Natural killer cell (primary cell): ENCODE results near the gene OXCT1. TPM values are rescaled to one million over a fixed set of nuclear protein-coding genes. Genes with fewer than 3 reads are reported as not detected.

Source experiments
- ATAC-seq, 3 donors: fragments of 150-1000 bp in 2 of 3; fragments of 200-7000 bp in 1 of 3; cut with Tn5 transposase; 1 replicate in 1 of 3; 2 replicates in 2 of 3; pipeline ENCODE4 v1.10.0; 2021; ENCODE audit warnings: mild to moderate bottlenecking in 2 of 3, moderate library complexity in 2 of 3
- DNase-seq, 2 donors: peaks; one replicate each; pipeline versions ENCODE4 v3.0.0 to v3.0.0-alpha.2; 2013 to 2021; ENCODE audit warnings: mixed read lengths in 1 of 2
- H3K27ac ChIP-seq: one replicate; pipeline ENCODE4 v1.5.1; 2013; ENCODE audit warnings: mild to moderate bottlenecking, low read length
- H3K27me3 ChIP-seq: one replicate; pipeline ENCODE4 v1.6.1; 2013; ENCODE audit warnings: low read length; ENCODE audit not compliant: control insufficient read depth, insufficient read depth
- H3K36me3 ChIP-seq: one replicate; pipeline ENCODE4 v1.6.1; 2013; ENCODE audit warnings: low read length; ENCODE audit not compliant: control insufficient read depth, insufficient read depth
- H3K4me1 ChIP-seq: one replicate; pipeline ENCODE4 v1.6.1; 2013; ENCODE audit warnings: low read length; ENCODE audit not compliant: control insufficient read depth, insufficient read depth
- H3K4me3 ChIP-seq: one replicate; pipeline ENCODE4 v1.5.1; 2013; ENCODE audit warnings: low read length
- H3K9me3 ChIP-seq: one replicate; pipeline ENCODE4 v1.6.1; 2013; ENCODE audit warnings: low read length; ENCODE audit not compliant: control insufficient read depth, insufficient read depth
- H3K27ac Mint-ChIP-seq, 2 donors: one replicate each; pipeline ENCODE4 v1.8.0; 2022; ENCODE audit warnings: mild to moderate bottlenecking in 2 of 2, mixed read lengths in 2 of 2, moderate library complexity in 1 of 2
- H3K27me3 Mint-ChIP-seq, 2 donors: one replicate each; pipeline ENCODE4 v1.8.0; 2022; ENCODE audit warnings: low read depth in 2 of 2, mixed read lengths in 2 of 2
- H3K36me3 Mint-ChIP-seq: one replicate; pipeline ENCODE4 v1.8.0; 2022; ENCODE audit warnings: mixed read lengths
- H3K4me1 Mint-ChIP-seq, 2 donors: one replicate each; pipeline ENCODE4 v1.8.0; 2022; ENCODE audit warnings: mixed read lengths in 2 of 2
- H3K4me3 Mint-ChIP-seq: one replicate; pipeline ENCODE4 v1.8.0; 2022; ENCODE audit warnings: mild to moderate bottlenecking, moderate library complexity, mixed read lengths
- H3K9me3 Mint-ChIP-seq, 2 donors: one replicate each; pipeline ENCODE4 v1.8.0; 2022; ENCODE audit warnings: mixed read lengths in 2 of 2
- CTCF ChIP-seq: fragments of 200-600 bp; IDR thresholded peaks from one replicate; pipeline ENCODE4 v1.8.0; 2022; ENCODE audit warnings: antibody characterized with exemption
- WGBS: methylation state at CpG from one replicate; pipeline ENCODE4 v1.1.7; 2013; ENCODE audit warnings: missing lambda C conversion rate; ENCODE audit not compliant: insufficient coverage; 5-methylcytosine and 5-hydroxymethylcytosine counted together
- intact Hi-C: fragments of 100-400 bp; cut with micrococcal nuclease; formaldehyde crosslinking; loops from one replicate; pipeline ENCODE4 v1.14.2; 2022
- total RNA-seq, 4 donors: library from RNA; stranded (reverse); fragments of 120-200 nt in 1 of 4; gene quantifications; one replicate each; pipeline versions ENCODE4 v1.2.3 to v1.2.4, GENCODE V29; 2013 to 2022

OXCT1 gene
- total RNA-seq, 3 donors from 2014 or later (not counting 1 experiment from before 2014, with no cell fraction given): 17.1 to 19.9 (median 18.0) TPM

DNA sequence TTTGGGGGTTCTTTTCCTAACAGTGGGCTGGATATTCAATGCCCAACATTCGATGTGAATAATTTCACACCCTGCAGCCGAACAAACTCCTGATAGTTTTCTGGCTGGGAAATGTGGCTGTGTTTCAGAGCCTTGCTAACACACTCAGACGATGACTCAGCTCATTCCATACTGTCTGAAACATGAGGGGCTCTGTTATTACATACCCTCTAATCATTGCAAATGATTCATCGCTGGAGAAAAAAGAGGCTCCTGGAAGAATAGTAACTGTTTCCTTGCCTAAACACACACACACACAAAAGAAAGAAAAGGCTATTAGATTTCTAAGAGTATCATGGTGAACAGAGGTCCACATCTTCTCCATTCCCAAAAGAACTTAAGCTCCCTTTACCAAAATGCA, 75.8 kb downstream of the OXCT1 start:
- H3K27me3 ChIP-seq: no peaks in the 10 kb centered on the region
- peaks cover 16% of the 10 kb centered on the region for H3K36me3 Mint-ChIP-seq
- intact Hi-C loops: no loop called here

DNA sequence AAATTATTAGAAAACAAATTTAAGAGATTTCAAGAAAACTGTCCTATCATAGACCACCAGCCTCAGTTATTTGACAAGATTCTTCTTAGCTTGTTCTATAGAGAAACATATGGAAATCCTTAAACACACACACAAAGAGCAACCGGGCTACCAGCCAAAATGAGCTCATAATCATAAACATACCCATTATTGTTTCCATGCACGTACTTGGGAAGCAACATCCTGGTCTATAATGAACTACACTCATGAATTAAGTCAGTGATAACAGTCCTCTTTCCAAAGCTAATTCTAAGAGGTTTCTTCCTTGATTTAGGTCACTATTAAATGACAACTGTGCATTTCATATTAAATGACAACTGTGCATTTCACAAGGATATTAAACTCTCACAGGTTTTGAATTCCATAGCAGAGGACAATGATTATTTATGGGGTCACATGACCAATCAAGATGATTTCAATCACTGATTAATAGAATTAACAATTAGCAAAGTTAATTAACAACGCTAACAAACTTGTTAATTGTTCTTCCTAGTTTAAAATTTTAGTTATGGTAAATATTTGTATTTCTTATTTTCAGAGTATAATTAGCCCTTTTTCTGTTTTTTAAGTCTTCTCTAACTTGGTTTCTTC, 77.0 kb downstream of the OXCT1 start:
- DNase-seq (no peak), ATAC-seq (no peak)
- Histone ChIP-seq H3K4me1 (no peaks in the 10 kb centered on the region), H3K27me3 (no peaks in the 10 kb centered on the region), H3K36me3 (peaks cover 20% of the 10 kb centered on the region), H3K9me3 (no peaks in the 10 kb centered on the region), H3K4me3 (no peak overlapping the region), H3K27ac (no peak overlapping the region)
- no peaks in the 10 kb centered on the region for H3K4me1 Mint-ChIP-seq
- TF ChIP-seq CTCF: no peak
- peaks cover 16% of the 10 kb centered on the region for H3K36me3 Mint-ChIP-seq
- no peak overlapping the region for H3K4me3 Mint-ChIP-seq
- H3K27me3 Mint-ChIP-seq: no peaks in the 10 kb centered on the region
- H3K9me3 Mint-ChIP-seq: no peaks in the 10 kb centered on the region
- no peak overlapping the region for H3K27ac Mint-ChIP-seq
- 93% methylated on average over 2 of the region's 3 CpGs for WGBS
- intact Hi-C loops: no loop called here

More for the DNA sequence above, 75.8 kb downstream of the OXCT1 start:
- no peak for TF ChIP-seq CTCF
- H3K4me3 Mint-ChIP-seq: no peak overlapping the region
- H3K4me1 ChIP-seq: no peaks in the 10 kb centered on the region
- DNase-seq (no peak), ATAC-seq (no peak)
- H3K36me3 ChIP-seq: peaks cover 22% of the 10 kb centered on the region
- H3K9me3 Mint-ChIP-seq: no peaks in the 10 kb centered on the region
- H3K27me3 Mint-ChIP-seq: no peaks in the 10 kb centered on the region
- H3K9me3 ChIP-seq: no peaks in the 10 kb centered on the region
- no peak overlapping the region for H3K27ac ChIP-seq
- WGBS: 93% methylated on average over 3 of the region's 4 CpGs
- H3K4me1 Mint-ChIP-seq: no peaks in the 10 kb centered on the region
- H3K27ac Mint-ChIP-seq: no peak overlapping the region
- no peak overlapping the region for H3K4me3 ChIP-seq

- intact Hi-C loops: no loop called here
- peaks cover 5 to 10% of the 10 kb centered on the region in 2 donors for H3K4me1 Mint-ChIP-seq
- no peaks in the 10 kb centered on the region for H3K27me3 Mint-ChIP-seq
- peaks cover 18% of the 10 kb centered on the region for H3K36me3 ChIP-seq
- peaks cover 14% of the 10 kb centered on the region for H3K36me3 Mint-ChIP-seq
- no peak overlapping the region for H3K4me3 ChIP-seq
- 100% methylated on average over 6 of the region's 6 CpGs for WGBS
- no peak overlapping the region for H3K4me3 Mint-ChIP-seq
- H3K27me3 ChIP-seq: no peaks in the 10 kb centered on the region
- no peaks in the 10 kb centered on the region for H3K9me3 Mint-ChIP-seq
- DNase-seq (no peak), ATAC-seq (no peak)
- no peaks in the 10 kb centered on the region for H3K4me1 ChIP-seq
- no peak for TF ChIP-seq CTCF
- H3K9me3 ChIP-seq: no peaks in the 10 kb centered on the region
- H3K27ac Mint-ChIP-seq: no peak overlapping the region
- H3K27ac ChIP-seq: no peak overlapping the region
Observed at GRCh38 chr5:41790038-41790776, 80.0 kb downstream of the OXCT1 start.
